Measurements from ENCODE around the gene THRB. TPM values are rescaled to one million over a fixed set of nuclear protein-coding genes. Genes with fewer than 3 reads are reported as not detected.

Gene THRB
- total RNA-seq, 1 donor from 2014 or later = 32.8 TPM

- Histone ChIP-seq H3K27ac (replicated peaks) (no peak overlapping the region), H3K27me3 (ENCODE audit: low read depth) (no peaks in the 10 kb centered on the region), H3K36me3 (no peaks in the 10 kb centered on the region), H3K9me3 (replicated peaks) (no peaks in the 10 kb centered on the region), H3K4me3 (no peak overlapping the region), H3K4me1 (peaks cover 28% of the 10 kb centered on the region)
- intact Hi-C loops (cut with micrococcal nuclease) = no loop called here
- no peak for TF ChIP-seq CTCF (IDR thresholded peaks at IDR 0.05; ENCODE audit: borderline replicate concordance)
- no peak for DNase-seq
These were observed 240.0 kb downstream of the THRB start for GRCh38 chr3:24254649-24255048.

GRCh38 chr3:24253336-24253735 lies 241.3 kb downstream of the THRB start:
- DNase-seq = no peak
- peaks cover 20% of the 10 kb centered on the region for H3K4me1 ChIP-seq
- no peaks in the 10 kb centered on the region for H3K9me3 ChIP-seq (replicated peaks)
- intact Hi-C loops (cut with micrococcal nuclease) = no loop called here
- no peak overlapping the region for H3K27ac ChIP-seq (replicated peaks)
- H3K4me3 ChIP-seq = no peak overlapping the region
- no peak for TF ChIP-seq CTCF (IDR thresholded peaks at IDR 0.05; ENCODE audit: borderline replicate concordance)
- H3K27me3 ChIP-seq (ENCODE audit: low read depth) = no peaks in the 10 kb centered on the region
- H3K36me3 ChIP-seq = no peaks in the 10 kb centered on the region

GRCh38 chr3:24249523-24249922 lies 245.1 kb downstream of the THRB start:
- no peak for TF ChIP-seq CTCF (IDR thresholded peaks at IDR 0.05; ENCODE audit: borderline replicate concordance)
- no peaks in the 10 kb centered on the region for H3K9me3 ChIP-seq (replicated peaks)
- no peak overlapping the region for H3K27ac ChIP-seq (replicated peaks)
- H3K36me3 ChIP-seq = no peaks in the 10 kb centered on the region
- DNase-seq = no peak
- no peak overlapping the region for H3K4me3 ChIP-seq
- no peaks in the 10 kb centered on the region for H3K27me3 ChIP-seq (ENCODE audit: low read depth)
- H3K4me1 ChIP-seq = peaks cover 10% of the 10 kb centered on the region
- intact Hi-C loops (cut with micrococcal nuclease) = no loop called here

GRCh38 chr3:24245056-24245455 lies 249.6 kb downstream of the THRB start:
- no peaks in the 10 kb centered on the region for H3K36me3 ChIP-seq
- TF ChIP-seq CTCF (IDR thresholded peaks at IDR 0.05; ENCODE audit: borderline replicate concordance) = no peak
- intact Hi-C loops (cut with micrococcal nuclease) = no loop called here
- H3K27me3 ChIP-seq (ENCODE audit: low read depth) = no peaks in the 10 kb centered on the region
- no peak for DNase-seq
- peaks cover 17% of the 10 kb centered on the region for H3K4me1 ChIP-seq
- no peak overlapping the region for H3K27ac ChIP-seq (replicated peaks)
- no peak overlapping the region for H3K4me3 ChIP-seq
- no peaks in the 10 kb centered on the region for H3K9me3 ChIP-seq (replicated peaks)

GRCh38 chr3:24244491-24244890 lies 250.2 kb downstream of the THRB start:
- H3K9me3 ChIP-seq (replicated peaks) = no peaks in the 10 kb centered on the region
- intact Hi-C loops (cut with micrococcal nuclease) = no loop called here
- no peak overlapping the region for H3K27ac ChIP-seq (replicated peaks)
- H3K36me3 ChIP-seq = no peaks in the 10 kb centered on the region
- TF ChIP-seq CTCF (IDR thresholded peaks at IDR 0.05; ENCODE audit: borderline replicate concordance) = no peak
- no peak overlapping the region for H3K4me3 ChIP-seq
- no peaks in the 10 kb centered on the region for H3K27me3 ChIP-seq (ENCODE audit: low read depth)
- peaks cover 17% of the 10 kb centered on the region for H3K4me1 ChIP-seq
- DNase-seq = no peak
